Adrenal gland (tissue), 5 donors: ENCODE measurements around the gene HOXC6.
A peak's percentile ranks its signal among the peaks of the same experiment; 100 is the strongest.

Experiments
- POLR2A ChIP-seq, 2 donors: fragments of 450-650 bp; IDR thresholded peaks; one replicate each; pipeline ENCODE4 v1.6.1; 2017; ENCODE audit warnings: antibody characterized with exemption in 2 of 2, mild to moderate bottlenecking in 2 of 2, moderate library complexity in 1 of 2
- TF ChIP-seq, protein P1 (sequence below), 6 experiments: fragments of 450-650 bp in 4 of 6; fragments of 200-600 bp in 2 of 6; sonication (generic) in 1 of 6; IDR thresholded peaks; 1 replicate in 5 of 6; 2 replicates in 1 of 6; pipeline versions ENCODE4 v1.5.1 to v1.8.0; 2016 to 2021; ENCODE audit warnings: antibody characterized with exemption in 6 of 6, mild to moderate bottlenecking in 2 of 6, moderate library complexity in 1 of 6
- donor health status: DM: no; HTN: no; CAD: no.

DNA sequence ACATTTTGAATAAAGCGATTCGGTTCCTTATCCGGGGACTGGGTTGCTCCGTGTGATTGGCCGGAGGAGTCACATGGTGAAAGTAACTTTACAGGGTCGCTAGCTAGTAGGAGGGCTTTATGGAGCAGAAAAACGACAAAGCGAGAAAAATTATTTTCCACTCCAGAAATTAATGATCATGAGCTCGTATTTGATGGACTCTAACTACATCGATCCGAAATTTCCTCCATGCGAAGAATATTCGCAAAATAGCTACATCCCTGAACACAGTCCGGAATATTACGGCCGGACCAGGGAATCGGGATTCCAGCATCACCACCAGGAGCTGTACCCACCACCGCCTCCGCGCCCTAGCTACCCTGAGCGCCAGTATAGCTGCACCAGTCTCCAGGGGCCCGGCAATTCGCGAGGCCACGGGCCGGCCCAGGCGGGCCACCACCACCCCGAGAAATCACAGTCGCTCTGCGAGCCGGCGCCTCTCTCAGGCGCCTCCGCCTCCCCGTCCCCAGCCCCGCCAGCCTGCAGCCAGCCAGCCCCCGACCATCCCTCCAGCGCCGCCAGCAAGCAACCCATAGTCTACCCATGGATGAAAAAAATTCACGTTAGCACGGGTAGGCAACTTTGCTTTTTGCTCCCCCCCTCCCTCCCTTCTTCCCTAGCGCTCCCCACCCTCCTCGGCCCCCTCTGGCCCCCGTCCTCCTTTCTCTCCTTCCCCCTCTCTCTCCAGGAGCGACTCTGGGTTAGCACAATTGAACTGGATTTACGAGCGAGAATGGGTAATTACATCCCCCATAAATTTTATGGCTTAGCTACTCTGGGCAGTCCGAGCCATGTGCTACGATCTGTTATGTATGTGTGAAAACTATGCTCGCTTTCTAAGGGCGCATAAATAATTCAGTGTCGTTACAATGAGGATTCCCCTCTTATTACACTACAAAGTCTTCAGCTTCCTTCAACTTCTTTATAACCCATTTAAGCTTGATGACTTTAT is 25.8 kb downstream of the HOXC6 start, which contains the start of gene HOXC4:
- TF ChIP-seq, protein P1, sequence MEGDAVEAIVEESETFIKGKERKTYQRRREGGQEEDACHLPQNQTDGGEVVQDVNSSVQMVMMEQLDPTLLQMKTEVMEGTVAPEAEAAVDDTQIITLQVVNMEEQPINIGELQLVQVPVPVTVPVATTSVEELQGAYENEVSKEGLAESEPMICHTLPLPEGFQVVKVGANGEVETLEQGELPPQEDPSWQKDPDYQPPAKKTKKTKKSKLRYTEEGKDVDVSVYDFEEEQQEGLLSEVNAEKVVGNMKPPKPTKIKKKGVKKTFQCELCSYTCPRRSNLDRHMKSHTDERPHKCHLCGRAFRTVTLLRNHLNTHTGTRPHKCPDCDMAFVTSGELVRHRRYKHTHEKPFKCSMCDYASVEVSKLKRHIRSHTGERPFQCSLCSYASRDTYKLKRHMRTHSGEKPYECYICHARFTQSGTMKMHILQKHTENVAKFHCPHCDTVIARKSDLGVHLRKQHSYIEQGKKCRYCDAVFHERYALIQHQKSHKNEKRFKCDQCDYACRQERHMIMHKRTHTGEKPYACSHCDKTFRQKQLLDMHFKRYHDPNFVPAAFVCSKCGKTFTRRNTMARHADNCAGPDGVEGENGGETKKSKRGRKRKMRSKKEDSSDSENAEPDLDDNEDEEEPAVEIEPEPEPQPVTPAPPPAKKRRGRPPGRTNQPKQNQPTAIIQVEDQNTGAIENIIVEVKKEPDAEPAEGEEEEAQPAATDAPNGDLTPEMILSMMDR (IDR thresholded peaks at IDR 0.05) = peak in 1 of 6 experiments; percentile 8
- TF ChIP-seq POLR2A (IDR thresholded peaks at IDR 0.05) = no peak
